Measurements from ENCODE around the gene PSMA5.

DNA sequence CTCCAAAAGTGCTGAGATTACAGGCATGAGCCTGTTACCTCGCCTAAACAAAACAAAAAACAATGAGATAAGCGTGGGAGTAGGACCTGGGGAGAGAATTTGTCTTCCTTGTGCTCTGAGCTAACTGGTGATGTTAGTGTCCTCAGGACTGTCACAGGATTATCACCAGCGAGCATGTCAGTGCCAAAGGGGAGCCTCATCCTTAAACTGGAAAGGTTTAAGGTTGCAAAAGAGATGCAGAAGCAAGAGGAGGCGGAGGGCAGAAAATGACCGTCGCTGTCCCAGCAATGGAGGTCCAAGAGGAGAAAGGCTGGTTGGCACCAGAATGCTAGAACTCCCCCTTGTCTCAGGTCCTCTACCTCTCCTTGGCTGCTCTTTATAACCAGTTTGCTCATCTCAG is 44.0 kb upstream of the PSMA5 start:
- no peak for TF ChIP-seq EP300 (conservative IDR thresholded peaks at IDR 0.05; ENCODE audit: poor library complexity, severe bottlenecking)
- no peak for TF ChIP-seq POLR2AphosphoS5 (IDR thresholded peaks at IDR 0.05)
- no peak for TF ChIP-seq CTCF (IDR thresholded peaks at IDR 0.05; ENCODE audit: poor library complexity, severe bottlenecking)
- no peak for TF ChIP-seq REST (IDR thresholded peaks at IDR 0.05; ENCODE audit: borderline replicate concordance)
- no peak for TF ChIP-seq EZH2 (IDR thresholded peaks at IDR 0.05; ENCODE audit: borderline replicate concordance, insufficient read depth, low read length, poor library complexity, severe bottlenecking)
- TF ChIP-seq TAF1 (IDR thresholded peaks at IDR 0.05; ENCODE audit: low read depth) = no peak
- no peak for TF ChIP-seq SMC3 (conservative IDR thresholded peaks at IDR 0.05; ENCODE audit: poor library complexity)
- no peak for TF ChIP-seq MXI1 (conservative IDR thresholded peaks at IDR 0.05; ENCODE audit: poor library complexity, severe bottlenecking)
- no peak for TF ChIP-seq RAD21 (conservative IDR thresholded peaks at IDR 0.05)

Data from neural cell (in vitro differentiated cells).